Putamen (tissue), 1 donor: ENCODE results near the gene PTPRT.
A peak's percentile ranks its signal among the peaks of the same experiment; 100 is the strongest.

ENCODE experiments used
- DNase-seq: peaks from one replicate; pipeline ENCODE4 v3.0.0-alpha.2; 2016; ENCODE audit warnings: low spot score

The PTPRT gene

DNA sequence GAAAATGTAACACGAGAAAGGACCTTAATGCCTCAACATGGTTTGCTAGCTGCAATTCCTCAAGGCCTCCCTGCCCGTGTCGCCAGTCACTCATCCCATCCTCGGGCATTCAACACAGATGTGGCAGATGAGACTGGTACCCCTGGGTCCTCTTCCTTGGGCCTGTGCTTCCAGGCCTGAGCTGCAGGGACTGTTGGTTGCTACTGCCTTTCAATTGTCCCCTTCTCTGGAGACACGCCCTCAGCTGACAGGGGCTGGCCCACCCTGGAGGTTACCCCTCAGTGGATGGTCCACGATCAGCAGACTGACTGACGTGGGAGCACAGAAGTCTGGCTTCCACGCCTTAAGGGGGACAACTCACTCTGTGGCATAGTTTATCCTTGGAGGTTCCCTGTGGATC lies 1076.5 kb downstream of the PTPRT start:
- DNase-seq: no peak

DNA sequence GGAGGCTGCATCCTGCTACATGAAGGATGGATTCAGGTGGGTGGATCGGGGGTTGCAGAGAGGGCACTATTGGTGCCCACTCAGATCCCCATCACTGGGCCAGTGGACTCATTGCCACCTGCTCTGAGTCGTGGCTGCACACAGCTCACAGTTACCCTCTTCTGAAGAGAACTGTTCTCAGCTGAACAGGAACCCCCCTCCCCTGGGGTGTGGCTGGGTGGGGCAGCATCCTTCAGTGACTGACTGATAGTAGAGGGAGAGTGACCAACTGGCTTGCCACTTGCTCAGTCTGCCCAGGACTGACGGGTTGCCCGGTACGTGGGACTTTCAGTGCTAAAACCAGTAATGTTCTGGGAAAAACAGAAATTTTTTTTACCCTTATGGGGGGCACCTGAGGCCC lies 1077.5 kb downstream of the PTPRT start:
- no peak for DNase-seq

DNA sequence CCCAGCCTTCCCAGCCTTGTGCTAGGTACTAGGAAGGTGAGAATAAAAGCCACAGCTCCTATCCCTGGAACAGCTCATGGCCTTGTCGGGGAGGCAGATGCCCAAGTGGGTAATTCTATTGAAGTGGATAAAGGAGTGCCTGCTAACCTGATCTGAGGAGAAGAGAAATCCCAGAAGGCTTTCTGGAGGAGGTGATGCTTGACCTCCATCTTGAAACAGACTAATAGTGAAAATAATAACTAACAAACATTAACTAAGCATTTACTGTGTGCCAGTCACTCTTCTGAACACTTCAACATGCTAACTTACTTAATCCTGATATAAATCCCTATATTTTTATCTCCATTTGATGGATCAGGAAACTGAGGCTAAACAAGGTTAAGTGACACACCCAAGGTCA lies 1078.4 kb downstream of the PTPRT start:
- no peak for DNase-seq

DNA sequence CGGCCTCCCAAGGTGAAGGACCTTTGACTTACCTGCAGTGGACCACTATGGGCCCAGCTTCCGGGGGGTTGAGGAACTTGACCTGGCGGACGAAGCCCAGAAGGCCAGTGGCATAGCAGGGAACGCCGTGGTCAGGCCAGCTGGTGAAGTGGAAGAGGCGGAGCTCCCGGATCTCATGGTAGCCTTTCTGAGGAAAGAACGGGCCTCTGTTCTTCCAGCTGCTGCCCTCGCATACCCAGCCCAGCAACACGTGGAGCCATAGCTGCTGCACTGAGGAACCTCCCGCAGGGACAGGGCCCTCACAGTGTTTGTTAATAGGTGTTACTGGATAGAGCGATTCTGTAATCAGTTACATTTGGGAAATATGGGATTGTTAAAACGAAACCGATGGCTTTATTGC lies 1079.4 kb downstream of the PTPRT start:
- DNase-seq: no peak

DNA sequence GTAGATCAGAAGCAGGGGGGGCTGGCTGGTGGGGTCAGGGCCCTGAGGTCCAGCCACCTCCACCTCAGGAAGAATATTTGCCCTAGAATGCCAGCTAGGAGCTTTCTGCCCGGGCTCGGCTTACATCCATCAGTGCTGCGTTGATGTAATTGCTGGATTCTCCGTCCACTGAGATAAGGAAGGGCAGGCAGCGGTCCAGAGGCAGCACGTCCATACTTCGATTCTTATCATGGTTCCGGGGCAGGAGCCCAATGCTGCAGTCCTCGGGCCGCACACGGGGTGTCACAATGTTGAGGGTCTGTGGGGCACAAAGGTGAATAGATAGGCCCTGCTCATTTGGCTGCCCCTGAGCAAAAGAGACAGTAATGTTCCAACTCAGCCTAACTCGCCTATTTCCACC lies 1087.7 kb downstream of the PTPRT start:
- DNase-seq: no peak

DNA sequence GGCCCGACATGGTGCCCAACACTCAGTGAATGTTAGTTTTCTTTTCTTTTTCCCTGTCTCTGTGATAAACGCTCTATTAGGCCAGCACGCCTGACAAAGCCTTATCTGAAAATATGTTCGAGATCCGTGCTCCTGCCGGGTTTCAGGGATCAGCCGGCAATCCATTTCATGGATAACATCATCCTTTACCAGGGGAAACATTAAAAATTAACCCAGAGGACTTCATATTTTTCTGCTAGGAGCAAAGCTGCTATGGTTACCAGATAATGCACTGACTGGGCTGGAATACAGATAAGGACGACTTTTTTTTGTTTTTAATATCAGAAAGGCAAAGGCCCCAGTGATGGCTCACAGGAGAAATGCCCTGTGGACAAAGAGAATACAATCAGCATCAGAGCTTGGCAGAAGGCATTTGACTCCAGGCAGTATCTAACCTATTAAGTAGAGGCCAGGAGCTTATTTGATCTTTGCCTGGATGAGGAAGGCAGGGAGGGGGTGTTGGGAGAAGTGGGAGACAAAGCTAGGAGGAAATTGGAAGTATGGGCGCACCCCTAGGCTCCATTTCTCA lies 1089.5 kb downstream of the PTPRT start:
- no peak for DNase-seq

DNA sequence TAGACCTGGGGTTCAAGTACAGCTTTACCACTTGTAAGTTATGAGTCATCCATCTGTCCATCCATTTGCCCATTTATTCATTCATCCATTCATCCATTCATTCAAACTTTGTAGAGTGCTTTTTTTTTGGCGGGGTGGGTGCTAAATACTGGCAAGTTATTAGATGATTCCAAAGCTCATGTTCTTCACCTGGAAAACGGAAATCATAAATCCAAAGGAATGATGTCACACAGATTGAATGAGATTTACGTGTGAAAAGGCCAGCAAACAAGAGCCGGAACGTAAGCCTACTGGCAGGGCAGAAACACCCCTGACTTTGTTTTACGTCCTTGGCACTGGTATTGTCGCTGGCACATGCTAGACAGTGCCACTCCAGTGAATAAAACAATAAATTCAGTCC lies 1090.6 kb downstream of the PTPRT start:
- no peak for DNase-seq

DNA sequence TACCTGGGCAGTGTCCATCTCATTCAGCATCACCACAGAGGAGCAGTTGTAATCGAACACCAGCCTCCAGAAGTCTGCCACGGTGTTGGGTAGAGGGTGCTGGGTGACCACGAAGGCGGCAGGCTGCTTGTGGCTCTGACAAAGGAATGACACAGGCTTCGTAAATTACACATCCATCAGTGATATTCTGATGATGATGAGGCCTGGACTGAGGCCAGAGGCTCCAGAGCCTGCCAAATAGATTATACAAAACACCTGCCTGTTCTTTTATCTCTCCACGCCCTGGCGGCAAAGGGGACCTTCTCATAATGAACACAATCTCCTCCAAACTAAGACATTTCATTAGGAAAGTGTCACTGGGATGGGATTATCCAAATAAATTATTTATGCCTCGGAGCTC lies 1091.3 kb downstream of the PTPRT start:
- DNase-seq: no peak

DNA sequence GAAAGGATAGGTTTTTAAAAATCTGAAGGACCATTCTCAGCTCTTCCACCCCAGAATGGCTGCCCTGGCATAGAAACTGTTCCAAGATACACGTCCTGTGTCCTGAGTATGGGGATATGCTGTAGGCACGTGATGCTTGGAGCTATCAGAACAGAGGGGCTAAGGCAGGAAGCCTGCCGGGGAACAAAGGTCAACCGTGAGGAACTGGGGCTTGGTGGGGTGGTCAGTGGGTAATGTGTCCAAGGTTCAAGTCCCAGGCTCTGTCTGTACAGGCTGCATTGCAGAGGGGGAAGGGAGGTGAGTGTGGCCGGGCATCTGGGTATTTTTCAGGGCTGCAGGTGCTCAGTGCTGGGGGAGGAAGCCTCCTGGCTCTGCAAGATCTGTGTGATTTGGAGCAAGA lies 1092.0 kb downstream of the PTPRT start:
- DNase-seq: no peak

DNA sequence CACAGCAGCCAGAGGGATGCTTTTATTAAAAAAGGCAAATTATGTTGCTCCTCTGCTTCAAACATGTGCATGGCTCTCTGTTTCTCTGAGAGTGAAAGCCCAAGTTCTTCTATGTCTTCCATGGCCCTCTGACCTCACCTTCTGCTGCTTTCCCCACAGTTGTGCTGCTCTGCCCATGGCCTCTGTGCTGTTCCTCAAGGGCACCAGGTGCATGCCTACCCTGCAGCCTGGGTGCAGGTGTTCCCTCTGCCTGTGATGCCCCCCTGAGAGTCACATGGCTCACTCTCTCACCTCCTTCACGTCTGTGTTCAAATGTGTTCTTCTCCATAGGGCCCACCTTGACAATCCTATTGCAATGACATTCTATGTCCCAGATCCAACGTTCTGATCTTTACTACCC lies 1094.5 kb downstream of the PTPRT start:
- DNase-seq: no peak

DNA sequence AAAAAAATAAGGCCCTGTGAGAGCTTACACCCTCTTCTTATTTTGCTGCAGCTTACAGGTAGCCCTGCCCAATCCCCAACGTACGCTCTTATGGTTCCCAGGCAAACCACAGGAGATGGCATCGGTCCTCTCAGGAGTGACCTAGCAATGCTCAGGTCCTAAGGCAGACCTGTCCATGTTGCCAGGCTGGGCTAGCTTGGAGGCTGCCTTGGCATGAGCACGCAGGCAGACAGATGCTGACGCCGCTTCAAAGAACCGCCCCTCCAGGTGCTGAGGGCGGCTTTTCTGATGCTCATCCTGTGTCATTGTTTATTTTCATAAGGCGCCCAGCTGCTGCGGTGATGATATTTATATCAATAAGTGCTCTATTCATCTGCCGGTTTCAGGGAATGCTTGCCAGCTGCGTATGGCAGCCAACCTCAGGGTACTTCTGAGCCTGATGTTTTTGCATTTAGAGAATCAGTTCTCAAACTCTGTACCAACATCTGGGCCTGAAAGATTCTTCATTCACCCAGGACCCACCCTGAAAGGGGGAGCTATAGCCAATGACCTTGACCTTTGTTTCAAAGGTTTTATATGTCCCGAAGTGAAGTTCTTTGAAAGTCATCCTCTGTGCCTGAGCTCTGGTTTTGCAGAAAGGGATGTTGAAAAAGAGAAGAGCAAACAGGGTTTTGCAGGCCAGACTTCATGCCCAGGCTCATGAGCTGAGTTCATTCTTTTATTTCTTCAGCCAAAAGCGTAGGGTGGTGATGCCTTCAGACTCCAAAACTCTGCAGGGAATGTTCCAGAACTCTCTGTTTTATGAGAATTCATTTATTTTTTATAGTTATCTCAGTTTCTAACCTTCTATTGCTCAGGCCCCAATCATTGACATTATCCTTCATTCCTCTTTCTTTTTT lies 1095.9 kb downstream of the PTPRT start:
- DNase-seq: no peak

DNA sequence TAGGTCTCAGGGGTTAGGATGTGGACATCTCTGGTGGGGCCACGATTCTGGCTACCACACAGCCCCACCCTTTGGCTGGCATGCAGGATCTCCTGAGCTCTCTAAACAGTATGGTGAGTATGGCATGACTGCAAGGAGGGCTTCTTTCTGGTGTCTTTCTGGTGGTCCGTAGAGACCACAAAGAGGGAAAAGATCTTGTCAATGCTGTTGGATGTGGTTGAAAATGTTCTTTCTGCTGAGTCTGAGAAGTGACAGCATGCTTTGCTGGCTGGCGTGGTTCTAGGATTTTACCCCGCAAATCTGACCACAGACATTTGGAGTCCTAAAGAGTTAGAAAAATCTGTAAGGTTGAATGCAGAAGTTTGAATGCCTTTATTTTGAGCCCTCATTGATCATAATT lies 1096.7 kb downstream of the PTPRT start:
- no peak for DNase-seq

DNA sequence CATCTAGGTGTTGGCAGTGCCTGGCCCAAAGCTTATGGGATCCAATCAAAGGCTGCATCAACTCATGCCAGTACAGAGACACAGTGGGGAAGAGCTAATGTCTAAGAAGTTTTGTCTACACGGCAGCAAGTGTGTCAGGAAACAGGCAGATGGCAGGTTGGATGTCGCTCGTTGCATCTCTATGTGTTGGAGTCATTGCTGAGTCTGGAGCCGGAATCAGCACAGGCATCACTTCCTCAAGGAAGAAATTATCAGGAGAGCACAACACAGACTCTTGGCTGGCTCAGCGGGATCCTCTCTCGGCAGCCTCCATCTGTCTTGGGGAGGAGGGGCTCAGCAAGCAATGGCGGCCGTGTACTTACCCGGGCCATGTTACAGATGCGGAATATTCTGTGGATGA lies 1104.3 kb downstream of the PTPRT start:
- no peak for DNase-seq

DNA sequence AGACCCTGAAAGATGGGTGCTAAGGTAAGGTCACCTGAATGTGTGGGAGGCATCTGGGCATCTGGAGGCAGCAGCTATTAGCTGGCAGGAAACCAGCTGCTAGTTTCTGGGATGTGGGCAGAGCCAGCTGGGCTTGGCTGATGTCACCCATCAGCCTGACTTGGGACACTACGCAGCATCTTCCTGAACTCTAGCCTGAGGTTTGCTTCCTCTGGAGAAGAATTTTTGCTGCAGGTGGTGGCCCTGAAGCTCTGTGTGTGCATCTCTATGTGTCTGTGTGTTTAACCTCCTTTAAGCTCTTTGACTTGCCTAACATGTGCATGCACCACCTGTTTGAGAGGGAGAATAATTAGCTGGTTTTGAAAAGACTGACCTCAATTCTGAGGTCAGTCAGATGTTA lies 1106.4 kb downstream of the PTPRT start:
- DNase-seq: no peak

DNA sequence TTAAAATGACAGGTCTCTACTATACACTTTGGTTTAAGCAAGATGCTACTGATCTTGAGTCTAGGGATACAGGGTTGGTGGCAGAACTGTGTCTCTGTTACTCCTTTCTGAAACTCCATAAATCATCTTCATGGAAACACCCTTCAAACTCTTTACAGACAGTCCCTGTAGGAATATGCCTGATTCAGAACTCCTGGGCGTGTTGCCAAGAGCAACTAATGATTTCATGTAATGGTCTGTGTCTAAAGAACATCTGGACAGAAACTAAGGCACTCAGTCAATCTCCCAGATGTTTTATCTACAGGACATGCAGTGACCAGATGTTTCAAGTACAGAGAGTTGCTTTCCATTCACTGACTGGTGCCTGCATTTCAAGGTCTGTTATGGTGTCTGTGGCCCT lies 1107.1 kb downstream of the PTPRT start:
- no peak for DNase-seq

DNA sequence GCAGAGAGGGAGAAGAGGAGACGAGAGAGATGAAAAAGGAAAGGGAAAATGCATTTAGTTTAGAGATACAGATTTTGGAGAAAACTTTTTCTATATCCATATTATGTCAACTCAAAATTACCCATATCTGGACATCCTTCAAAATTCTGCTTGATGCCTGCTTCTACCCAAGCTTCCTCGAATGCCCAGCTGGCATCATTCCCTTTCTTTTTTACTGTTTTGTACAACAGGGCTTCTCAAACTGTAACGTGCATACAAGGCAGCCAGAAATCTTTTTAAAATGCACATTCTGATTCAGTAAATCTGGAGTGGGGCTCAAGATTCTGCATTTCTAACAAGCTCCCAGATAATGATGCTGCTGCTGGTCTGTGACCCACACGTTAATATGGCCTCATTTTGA lies 1108.8 kb downstream of the PTPRT start:
- DNase-seq: no peak

DNA sequence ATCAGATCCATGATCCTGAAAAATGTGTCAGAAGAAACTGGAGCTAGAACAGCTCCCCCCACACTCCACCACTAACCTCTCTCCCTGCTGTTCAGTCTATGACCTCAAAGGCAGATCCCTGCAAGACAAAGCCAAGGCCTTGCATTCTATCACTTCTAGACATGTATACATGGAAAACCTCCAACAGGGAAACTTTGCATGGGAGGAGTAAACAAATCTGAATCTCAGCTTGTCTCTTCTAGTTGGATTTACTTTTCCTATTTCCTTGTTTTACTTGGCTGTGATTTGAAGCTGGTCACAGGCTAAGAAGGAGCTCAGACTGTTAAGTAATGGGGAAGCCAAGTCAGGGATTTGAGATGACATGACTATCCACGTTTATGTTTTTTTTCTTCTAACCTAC lies 1114.8 kb downstream of the PTPRT start:
- DNase-seq: no peak

DNA sequence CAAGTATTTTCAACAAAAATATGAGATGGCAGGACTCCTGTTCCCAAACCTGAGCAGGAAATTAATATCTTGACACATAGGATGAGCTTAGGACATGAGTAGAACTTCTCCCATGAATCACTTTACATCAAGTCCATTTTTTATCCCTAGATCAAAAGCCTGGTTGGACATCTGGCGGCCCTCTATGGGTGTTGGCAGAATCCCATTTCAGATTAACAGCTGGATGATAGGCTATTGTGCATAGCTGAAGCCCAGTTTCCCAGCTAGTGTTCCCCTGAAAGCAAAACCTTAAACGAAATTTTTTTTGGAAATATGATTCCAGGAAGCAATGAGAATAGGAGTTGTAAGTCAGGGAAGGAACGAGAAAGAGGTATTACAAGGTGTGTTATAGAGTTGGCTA lies 1122.1 kb downstream of the PTPRT start:
- no peak for DNase-seq

DNA sequence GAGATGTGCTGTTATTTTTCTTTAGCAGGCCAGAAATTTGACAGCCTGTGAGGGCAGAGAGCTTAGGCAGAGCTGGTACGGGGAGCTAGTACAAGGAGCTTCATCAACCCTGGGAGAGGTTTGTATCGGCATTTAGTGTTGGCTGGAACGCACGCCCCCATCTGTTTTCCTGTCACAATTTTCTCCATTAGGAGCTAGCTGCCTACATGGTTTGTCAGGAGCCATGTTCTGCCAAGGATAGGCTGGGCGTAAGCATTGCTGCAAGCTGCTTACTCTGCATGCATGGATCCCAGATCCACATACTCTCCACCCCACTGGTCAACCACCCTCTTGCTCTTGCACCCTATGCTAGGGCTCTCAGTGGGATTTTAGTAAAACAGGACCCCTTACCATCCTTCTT lies 1122.5 kb downstream of the PTPRT start:
- peak; percentile 4 for DNase-seq

DNA sequence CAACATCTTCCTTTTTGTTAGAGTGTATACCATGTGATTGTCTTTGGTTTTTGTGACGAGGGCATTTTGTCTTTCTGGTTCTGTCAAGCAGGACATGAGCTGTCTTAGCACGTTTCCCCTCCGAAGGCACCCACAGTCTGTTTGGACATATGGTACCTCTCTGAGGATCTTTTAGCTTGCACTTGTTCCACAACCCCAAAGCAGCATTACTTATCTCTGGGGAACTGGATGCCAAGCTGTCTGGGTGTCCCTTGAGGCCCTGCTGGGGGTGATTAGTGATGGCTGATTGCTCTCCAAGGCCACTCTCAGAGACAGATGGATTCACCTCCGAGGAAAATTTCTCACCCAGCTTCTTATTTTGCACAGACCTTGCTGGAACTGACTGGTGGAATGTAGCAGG lies 1126.6 kb downstream of the PTPRT start:
- DNase-seq: no peak

DNA sequence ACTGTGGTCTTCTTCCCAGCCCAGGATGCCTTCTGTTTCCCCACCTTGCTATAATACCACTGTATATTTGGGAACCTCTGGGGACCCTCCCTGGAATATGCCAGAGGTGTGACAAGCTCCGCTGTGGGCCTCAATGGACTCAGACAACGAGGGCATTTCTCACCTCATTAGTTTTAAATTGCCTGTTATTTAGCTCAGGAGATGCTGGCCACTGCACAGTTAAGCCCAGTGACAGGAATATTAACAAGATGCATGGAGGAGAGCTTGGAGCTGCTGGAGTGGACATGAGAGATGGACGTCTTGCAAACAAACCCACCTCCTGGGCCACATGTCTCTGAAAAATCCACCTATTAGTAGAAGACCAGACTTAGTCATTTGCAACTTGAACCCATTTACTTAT lies 1136.4 kb downstream of the PTPRT start:
- DNase-seq: no peak

DNA sequence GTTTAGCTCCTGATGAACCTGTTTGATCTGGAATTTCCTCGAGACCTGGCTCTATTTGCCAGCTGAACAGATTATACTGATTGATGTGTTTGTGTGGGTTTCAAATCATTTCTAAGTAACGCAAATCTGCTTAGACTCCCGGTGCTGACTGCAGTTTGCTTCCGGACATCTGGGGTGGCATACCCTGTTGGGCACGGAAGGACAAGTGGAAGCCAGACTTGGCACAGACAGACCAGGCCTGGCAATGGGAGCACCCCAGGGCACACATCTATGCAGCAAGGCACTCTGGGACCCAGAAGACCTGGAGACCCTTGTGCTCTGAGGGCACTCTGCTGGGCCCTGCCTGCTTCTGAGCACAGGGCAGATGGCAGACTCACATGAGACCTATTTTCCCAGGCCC lies 1137.8 kb downstream of the PTPRT start:
- no peak for DNase-seq

DNA sequence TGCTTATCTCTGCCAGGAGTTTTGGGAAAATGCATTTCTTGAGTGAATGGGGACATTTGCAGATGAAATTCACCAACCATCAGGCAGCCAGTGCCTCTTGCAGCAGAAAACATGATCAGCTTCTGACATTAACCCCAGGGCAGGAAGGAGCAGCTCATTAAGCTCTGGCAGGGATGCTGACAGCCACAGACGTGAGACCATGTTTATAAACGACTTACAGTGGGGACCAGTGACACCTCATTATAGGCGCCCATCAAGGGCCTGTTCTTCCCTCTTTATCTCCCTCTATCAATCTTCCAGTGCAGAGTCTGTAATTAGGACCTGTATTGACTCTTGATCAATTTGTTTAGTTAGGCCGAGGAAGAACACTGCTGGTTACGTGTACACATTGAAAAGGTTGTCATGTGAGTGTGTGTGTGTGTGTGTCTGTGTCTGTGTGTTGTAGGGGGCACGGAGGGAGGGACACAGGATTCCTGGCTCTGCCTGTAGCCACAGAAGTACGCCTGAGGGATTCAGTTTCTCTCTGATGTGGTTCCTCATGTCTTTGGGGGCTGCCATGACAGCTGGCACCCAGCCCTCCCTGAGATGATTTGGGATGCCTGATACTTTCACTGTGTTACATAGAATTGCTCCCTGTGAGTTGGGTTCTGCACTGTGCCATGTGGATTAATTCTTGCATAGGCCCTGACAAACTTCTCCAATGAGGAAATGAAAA lies 1143.2 kb downstream of the PTPRT start:
- no peak for DNase-seq
